Pancreas (tissue), 10 donors: ENCODE data around the gene SH3D19. TPM values are rescaled to one million over a fixed set of nuclear protein-coding genes. Genes with fewer than 3 reads are reported as not detected.

ENCODE experiments used
- ATAC-seq, 4 donors: fragments of 200-7000 bp; cut with Tn5 transposase; one replicate each; pipeline versions ENCODE4 v1.8.0 to v1.9.1; 2020; ENCODE audit warnings: mild to moderate bottlenecking in 4 of 4, moderate library complexity in 4 of 4
- DNase-seq, 6 donors: peaks; one replicate each; pipeline ENCODE4 v3.0.0-alpha.2; 2020
- FAIRE-seq: peaks from 2 replicates; lab custom pipeline; 2012; peaks lifted over from hg19 to GRCh38; lab: Jason Lieb, UNC
- H3K27ac ChIP-seq, 4 donors: fragments of 200-600 bp; sonication (generic); 1 replicate in 3 of 4; 2 replicates in 1 of 4; pipeline versions ENCODE4 v1.5.0 to v1.8.0; 2020
- H3K27me3 ChIP-seq, 4 donors: fragments of 200-600 bp; one replicate each; pipeline ENCODE4 v1.8.0; 2021
- H3K36me3 ChIP-seq, 3 donors: fragments of 200-600 bp; sonication (generic) in 1 of 3; one replicate each; pipeline versions ENCODE4 v1.5.0 to v1.8.0; 2020 to 2021
- H3K4me1 ChIP-seq, 3 donors: fragments of 200-600 bp; one replicate each; pipeline ENCODE4 v1.8.0; 2021
- H3K4me3 ChIP-seq, 4 donors: fragments of 200-600 bp; sonication (generic) in 2 of 4; one replicate each; pipeline versions ENCODE4 v1.5.0 to v1.8.0; 2020 to 2021
- H3K9me3 ChIP-seq, 4 donors: fragments of 200-600 bp; one replicate each; pipeline ENCODE4 v1.8.0; 2021
- WGBS, 2 donors: extraction: QIAGEN DNeasy Blood & Tissue Kit; methylation state at CpG; one replicate each; pipeline ENCODE4 v1.1.7; 2013; 5-methylcytosine and 5-hydroxymethylcytosine counted together
- intact Hi-C, 3 donors: fragments of 100-400 bp; cut with DNase I; formaldehyde crosslinking; loops; one replicate each; pipeline versions ENCODE4 v1.11.1 to v1.14.2; 2022
- polyA plus RNA-seq, 2 donors: library from polyadenylated mRNA; stranded (reverse); fragments of 200-250 nt; gene quantifications; one replicate each; pipeline ENCODE4 v1.2.3, GENCODE V29; 2013
- total RNA-seq, 6 donors: library from RNA; stranded (reverse); fragmentation: NEBNext Ultra II Directional in 4 of 6; extraction: Animal tissue kit (Norgen Biotek cat#: 25700) in 4 of 6; gene quantifications; one replicate each; pipeline versions ENCODE4 v1.2.1 to v1.2.4, GENCODE V29; 2021 to 2023
- TF ChIP-seq, protein P1 (sequence below), 4 donors: fragments of 200-600 bp; sonication (generic) in 3 of 4; IDR thresholded peaks; one replicate each; pipeline versions ENCODE4 v1.5.0 to v1.8.0; 2021; ENCODE audit warnings: antibody characterized with exemption in 4 of 4
- donor health status: healthy with polysubstance abuse.
- donor health status: DM: no; HTN: no; CAD: no; lungs with moderate emphysema.
- donor health status: DM: no; HTN: no; CAD: no.
- donor health status: control.
- donor health status: control.
- donor health status: Bipolar disorder and iron deficiency.
- donor health status: DM: yes; HTN: yes; CAD: no.
- donor health status: DM: no; HTN: no; CAD: no.
- donor health status: DM: no; HTN: no; CAD: no.
- donor health status: DM: yes; HTN: yes; CAD: no.

The SH3D19 gene
- total and polyA plus RNA-seq, 8 donors: 11.9 to 34.5 (median 12.9) TPM

DNA sequence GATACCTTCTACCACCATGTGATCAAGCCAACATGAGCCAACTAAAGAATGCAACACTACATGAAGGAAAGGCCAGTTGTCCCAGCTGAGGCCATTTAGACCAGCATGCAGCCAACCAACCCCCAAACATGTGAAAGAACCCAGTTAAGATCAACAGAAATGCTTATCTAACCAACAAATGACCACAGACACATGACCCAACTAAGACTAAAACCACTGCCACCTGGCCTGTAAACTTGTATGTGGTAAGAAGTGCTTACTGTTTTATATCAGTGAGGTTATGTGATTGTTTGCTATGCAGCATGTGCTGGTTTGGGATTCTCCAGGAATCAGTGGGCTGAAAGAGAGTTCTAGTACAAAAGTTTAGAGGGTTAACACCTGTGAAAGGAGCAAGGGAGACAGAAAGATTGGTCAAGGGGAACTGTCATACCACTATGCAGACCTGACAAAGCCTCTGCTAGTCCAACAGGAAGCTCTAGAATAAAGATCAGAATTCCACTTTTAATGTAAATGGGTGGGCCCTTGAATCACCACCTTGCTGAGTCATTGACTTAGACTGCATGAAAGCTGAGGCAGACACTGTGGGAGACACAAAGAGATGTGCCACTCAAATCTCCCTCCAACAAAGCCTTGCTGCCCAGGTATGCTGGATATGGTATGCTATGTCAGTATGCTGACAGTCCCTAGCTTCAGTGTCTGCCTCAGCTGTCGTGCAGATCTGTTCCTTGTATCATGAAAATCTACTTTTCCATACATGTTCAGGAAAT, 6.1 kb upstream of the SH3D19 start:
- no peak for DNase-seq
- Histone ChIP-seq H3K4me3 (no peak overlapping the region), H3K4me1 (peaks cover 0 to 3% (median 0%) of the 10 kb centered on the region in 3 donors), H3K27ac (no peak overlapping the region), H3K36me3 (no peaks in the 10 kb centered on the region), H3K27me3 (no peaks in the 10 kb centered on the region), H3K9me3 (no peaks in the 10 kb centered on the region)
- intact Hi-C loops: no loop called here
- WGBS, 2 donors: 85 to 94% methylated on average over 1 of the region's 1 CpG
- TF ChIP-seq, protein P1, sequence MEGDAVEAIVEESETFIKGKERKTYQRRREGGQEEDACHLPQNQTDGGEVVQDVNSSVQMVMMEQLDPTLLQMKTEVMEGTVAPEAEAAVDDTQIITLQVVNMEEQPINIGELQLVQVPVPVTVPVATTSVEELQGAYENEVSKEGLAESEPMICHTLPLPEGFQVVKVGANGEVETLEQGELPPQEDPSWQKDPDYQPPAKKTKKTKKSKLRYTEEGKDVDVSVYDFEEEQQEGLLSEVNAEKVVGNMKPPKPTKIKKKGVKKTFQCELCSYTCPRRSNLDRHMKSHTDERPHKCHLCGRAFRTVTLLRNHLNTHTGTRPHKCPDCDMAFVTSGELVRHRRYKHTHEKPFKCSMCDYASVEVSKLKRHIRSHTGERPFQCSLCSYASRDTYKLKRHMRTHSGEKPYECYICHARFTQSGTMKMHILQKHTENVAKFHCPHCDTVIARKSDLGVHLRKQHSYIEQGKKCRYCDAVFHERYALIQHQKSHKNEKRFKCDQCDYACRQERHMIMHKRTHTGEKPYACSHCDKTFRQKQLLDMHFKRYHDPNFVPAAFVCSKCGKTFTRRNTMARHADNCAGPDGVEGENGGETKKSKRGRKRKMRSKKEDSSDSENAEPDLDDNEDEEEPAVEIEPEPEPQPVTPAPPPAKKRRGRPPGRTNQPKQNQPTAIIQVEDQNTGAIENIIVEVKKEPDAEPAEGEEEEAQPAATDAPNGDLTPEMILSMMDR (IDR thresholded peaks at IDR 0.05): no peak
- no peak for FAIRE-seq
- ATAC-seq: no peak

DNA sequence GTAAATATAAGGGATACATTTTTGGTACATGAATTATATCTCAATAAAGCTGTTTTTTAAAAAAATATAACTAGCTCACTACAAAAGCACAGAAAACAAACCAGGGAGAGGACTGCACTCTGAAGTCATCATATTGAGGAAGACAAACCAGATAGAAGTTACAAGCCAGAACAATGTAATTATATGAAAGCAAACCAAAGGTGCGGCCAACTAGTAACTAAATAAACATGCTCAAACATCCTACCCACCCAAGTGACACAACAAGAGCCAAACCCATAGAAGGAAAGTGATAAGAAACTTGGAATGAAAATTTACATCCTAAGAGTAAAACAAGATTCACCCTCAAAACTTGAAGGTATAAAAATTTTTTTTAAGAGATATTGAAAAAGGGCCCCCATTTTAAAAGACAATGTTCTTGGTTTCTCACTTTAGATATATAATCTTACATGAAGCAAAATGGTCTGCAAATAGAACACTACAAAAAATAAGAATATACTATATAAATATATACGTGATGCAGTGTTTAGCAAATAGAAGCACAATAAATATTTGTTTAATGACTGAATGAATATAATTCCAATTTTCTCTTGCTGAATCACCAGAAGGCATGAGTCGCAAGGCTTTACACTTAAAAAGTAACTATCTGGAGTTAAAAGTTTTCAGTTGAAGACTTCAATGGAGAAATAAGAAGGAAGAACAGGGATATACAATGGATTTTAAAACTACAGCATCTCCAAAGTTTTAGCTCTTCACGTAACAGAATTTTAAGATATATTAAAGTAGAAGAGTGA, 4.0 kb upstream of the SH3D19 start:
- WGBS, 2 donors: 83 to 88% methylated on average over 4 of the region's 4 CpGs
- no peak for ATAC-seq
- TF ChIP-seq, protein P1 (IDR thresholded peaks at IDR 0.05): no peak
- no peaks in the 10 kb centered on the region for H3K36me3 ChIP-seq
- DNase-seq: no peak
- FAIRE-seq: peak; percentile 45
- no peak overlapping the region for H3K27ac ChIP-seq
- no peaks in the 10 kb centered on the region for H3K27me3 ChIP-seq
- intact Hi-C loops: no loop called here
- H3K4me3 ChIP-seq: no peak overlapping the region
- H3K9me3 ChIP-seq: no peaks in the 10 kb centered on the region
- peaks cover 0 to 3% (median 0%) of the 10 kb centered on the region in 3 donors for H3K4me1 ChIP-seq

DNA sequence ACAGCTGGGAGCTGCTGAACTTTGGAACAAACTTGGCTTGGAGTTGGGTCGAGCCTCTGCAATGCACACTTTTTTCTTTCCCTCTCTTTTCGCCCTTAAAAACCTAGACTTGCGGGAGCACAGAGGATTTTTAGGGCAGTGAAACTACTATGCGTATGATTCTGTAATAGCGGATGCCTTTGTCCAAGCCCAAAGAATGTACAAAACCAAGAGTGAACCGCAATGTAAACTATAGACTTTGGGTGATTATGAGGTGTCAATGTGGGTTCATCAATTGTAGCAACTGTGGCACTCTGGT, 493 bp upstream of the SH3D19 start:
- no peaks in the 10 kb centered on the region for H3K27me3 ChIP-seq
- ATAC-seq (no peak), DNase-seq (no peak), FAIRE-seq (no peak)
- 66 to 68% methylated on average over 6 of the region's 6 CpGs for WGBS, 2 donors
- H3K27ac ChIP-seq: peak overlapping the region in 2 of 4 donors; percentile 87
- TF ChIP-seq, protein P1 (IDR thresholded peaks at IDR 0.05): no peak
- H3K9me3 ChIP-seq: no peaks in the 10 kb centered on the region
- intact Hi-C loops: no loop called here
- H3K36me3 ChIP-seq: no peaks in the 10 kb centered on the region
- peaks cover 0 to 12% (median 10%) of the 10 kb centered on the region in 3 donors for H3K4me1 ChIP-seq
- H3K4me3 ChIP-seq: peak overlapping the region; percentile 68 to 76 (median 72)

DNA sequence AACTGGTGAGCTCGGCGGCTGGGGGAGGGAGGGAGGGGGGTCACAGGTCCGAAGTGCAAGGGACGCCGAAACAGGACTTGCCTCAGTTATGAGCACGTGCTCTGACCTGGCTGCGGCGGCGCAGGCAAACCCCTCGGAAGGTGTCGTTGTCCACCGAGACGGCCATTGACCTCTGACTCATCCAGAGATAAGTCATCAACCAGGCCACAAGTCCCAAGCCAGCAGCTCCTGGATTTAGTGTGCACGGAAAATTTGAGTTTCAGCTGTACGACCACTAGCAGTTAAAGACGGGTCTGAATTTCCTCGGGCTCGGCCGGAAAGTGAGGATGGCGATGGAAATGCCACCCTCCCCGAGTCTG, 674 bp downstream of the SH3D19 start:
- peak; percentile 57 to 79 (median 64) for ATAC-seq
- 0 to 1% methylated on average over 19 to 21 of the region's 21 CpGs for WGBS, 2 donors
- no peak for FAIRE-seq
- peak overlapping the region; percentile 61 to 87 (median 80) for H3K27ac ChIP-seq
- intact Hi-C loops: no loop called here
- H3K27me3 ChIP-seq: no peaks in the 10 kb centered on the region
- TF ChIP-seq, protein P1 (IDR thresholded peaks at IDR 0.05): no peak
- DNase-seq: peak; percentile 51 to 76 (median 62)
- H3K4me3 ChIP-seq: peak overlapping the region; percentile 68 to 76 (median 72)
- H3K36me3 ChIP-seq: no peaks in the 10 kb centered on the region
- no peaks in the 10 kb centered on the region for H3K9me3 ChIP-seq
- peaks cover 0 to 12% (median 10%) of the 10 kb centered on the region in 3 donors for H3K4me1 ChIP-seq
